Liver (tissue), 9 donors: Measurements from ENCODE around the gene PDK2. TPM values are rescaled to one million over a fixed set of nuclear protein-coding genes. Genes with fewer than 3 reads are reported as not detected.
"Not testable (repeated sequence)": the region's sequence is repeated elsewhere in the genome, so short reads cannot be mapped to it uniquely, and the experiment has no call there.

ENCODE experiments used
- DNase-seq: peaks from one replicate; pipeline ENCODE4 v3.0.0-alpha.2; 2017; ENCODE audit warnings: low spot score
- H3K27ac ChIP-seq, 2 donors: one replicate each; pipeline ENCODE4 v1.7.0; 2013; ENCODE audit warnings: inconsistent platforms in 2 of 2, low read length in 2 of 2, control low read depth in 1 of 2, low read depth in 1 of 2, mild to moderate bottlenecking in 1 of 2
- H3K27me3 ChIP-seq, 4 donors: one replicate each; pipeline versions ENCODE4 v1.6.1 to v1.7.0; 2013; ENCODE audit warnings: low read length in 3 of 4, inconsistent platforms in 1 of 4, mild to moderate bottlenecking in 1 of 4, moderate library complexity in 1 of 4; ENCODE audit not compliant: control insufficient read depth in 4 of 4, insufficient read depth in 4 of 4
- H3K36me3 ChIP-seq, 4 donors: one replicate each; pipeline versions ENCODE4 v1.6.1 to v1.7.0; 2013; ENCODE audit warnings: low read length in 3 of 4, mild to moderate bottlenecking in 3 of 4, low read depth in 1 of 4, moderate library complexity in 1 of 4; ENCODE audit not compliant: control insufficient read depth in 4 of 4, insufficient read depth in 3 of 4
- H3K4me1 ChIP-seq, 4 donors: one replicate each; pipeline versions ENCODE4 v1.6.1 to v1.7.0; 2013; ENCODE audit warnings: low read length in 3 of 4, mild to moderate bottlenecking in 3 of 4, moderate library complexity in 1 of 4; ENCODE audit not compliant: control insufficient read depth in 4 of 4, insufficient read depth in 4 of 4
- H3K4me3 ChIP-seq, 3 donors: one replicate each; pipeline versions ENCODE4 v1.6.1 to v1.7.0; 2013; ENCODE audit warnings: low read length in 3 of 3, control low read depth in 1 of 3, low read depth in 1 of 3, mild to moderate bottlenecking in 1 of 3
- H3K9ac ChIP-seq, 2 donors: one replicate each; pipeline ENCODE4 v1.7.0; 2013; ENCODE audit warnings: low read length in 2 of 2, mild to moderate bottlenecking in 2 of 2, moderate library complexity in 2 of 2, control low read depth in 1 of 2, low read depth in 1 of 2
- H3K9me3 ChIP-seq, 4 donors: one replicate each; pipeline versions ENCODE4 v1.6.1 to v1.7.0; 2013; ENCODE audit warnings: low read length in 3 of 4; ENCODE audit not compliant: control insufficient read depth in 4 of 4
- CTCF ChIP-seq: fragments of 150-350 bp; IDR thresholded peaks from 2 replicates; pipeline ENCODE4 v1.5.1; 2017; ENCODE audit warnings: improper control_type of control experiment, low read depth, low read length; ENCODE audit not compliant: missing input control
- FOXA1 ChIP-seq: IDR thresholded peaks from 2 replicates; pipeline ENCODE4 v1.6.1; 2016; ENCODE audit warnings: antibody characterized with exemption
- FOXA2 ChIP-seq: IDR thresholded peaks from 2 replicates; pipeline ENCODE4 v1.6.1; 2016; ENCODE audit warnings: antibody characterized with exemption
- GABPA ChIP-seq, 2 donors: IDR thresholded peaks in 1 of 2; conservative IDR thresholded peaks in 1 of 2; 2 replicates each; pipeline ENCODE4 v1.6.1; 2016; ENCODE audit warnings: antibody characterized with exemption in 2 of 2, mild to moderate bottlenecking in 1 of 2, moderate library complexity in 1 of 2
- HNF4A ChIP-seq, 2 donors: conservative IDR thresholded peaks; 2 replicates each; pipeline ENCODE4 v1.6.1; 2016; ENCODE audit warnings: antibody characterized with exemption in 2 of 2, mild to moderate bottlenecking in 2 of 2
- HNF4G ChIP-seq: IDR thresholded peaks from 2 replicates; pipeline ENCODE4 v1.6.1; 2016; ENCODE audit warnings: antibody characterized with exemption
- NR2F2 ChIP-seq: IDR thresholded peaks from 2 replicates; pipeline ENCODE4 v1.6.1; 2016; ENCODE audit warnings: antibody characterized with exemption
- SP1 ChIP-seq: IDR thresholded peaks from 2 replicates; pipeline ENCODE4 v1.6.1; 2018; ENCODE audit warnings: antibody characterized with exemption, mild to moderate bottlenecking
- YY1 ChIP-seq: IDR thresholded peaks from 2 replicates; pipeline ENCODE4 v1.6.1; 2016; ENCODE audit warnings: antibody characterized with exemption, mild to moderate bottlenecking
- WGBS: extraction: QIAGEN DNeasy Blood & Tissue Kit; methylation state at CpG from one replicate; pipeline ENCODE4 v1.1.7; 2013; 5-methylcytosine and 5-hydroxymethylcytosine counted together
- polyA plus RNA-seq, 2 donors: library from polyadenylated mRNA; stranded (reverse) in 1 of 2; unstranded in 1 of 2; fragments of 200-250 nt in 1 of 2; fragments of >200 nt in 1 of 2; fragmentation: Nextera tagmentation in 1 of 2; extraction: Ambion mirVana in 1 of 2; gene quantifications; one replicate each; pipeline versions ENCODE4 v1.2.1 to v1.2.3, GENCODE V29; 2013 to 2015
- total RNA-seq, 2 donors: library from RNA; depleted of rRNA; stranded (reverse); fragments of >200 nt; gene quantifications; one replicate each; pipeline ENCODE4 v1.2.3, GENCODE V29; 2014
- TF ChIP-seq, protein P1 (sequence below): IDR thresholded peaks from 2 replicates; pipeline ENCODE4 v1.6.1; 2016; ENCODE audit warnings: antibody characterized with exemption
- donor health status: healthy.
- donor health status: healthy.
- donor health status: healthy.
- donor health status: healthy.
- donor health status: healthy.

The PDK2 gene
- total and polyA plus RNA-seq, 4 donors, result 8.6 to 36.6 (median 28.5) TPM

GRCh38 chr17:50060951-50061712 is 34.0 kb upstream of the PDK2 start:
- no peak for TF ChIP-seq GABPA (IDR thresholded peaks at IDR 0.05 in 1 of 2, conservative IDR thresholded peaks at IDR 0.05 in 1 of 2)
- TF ChIP-seq NR2F2, result peak; percentile 41
- no peaks in the 10 kb centered on the region for H3K9me3 ChIP-seq
- H3K36me3 ChIP-seq, result no peaks in the 10 kb centered on the region
- no peak for DNase-seq
- no peak overlapping the region for H3K4me3 ChIP-seq
- H3K9ac ChIP-seq, result no peak overlapping the region
- 90% methylated on average over 9 of the region's 9 CpGs for WGBS
- peaks cover 0 to 10% (median 3%) of the 10 kb centered on the region in 4 donors for H3K4me1 ChIP-seq
- H3K27ac ChIP-seq, result peak overlapping the region; percentile 13 to 49
- no peaks in the 10 kb centered on the region for H3K27me3 ChIP-seq

GRCh38 chr17:50061713-50062045 is 33.5 kb upstream of the PDK2 start:
- DNase-seq, H3K9ac ChIP-seq, H3K27me3 ChIP-seq, H3K36me3 ChIP-seq, H3K4me1 ChIP-seq, H3K9me3 ChIP-seq, H3K27ac ChIP-seq, H3K4me3 ChIP-seq: not testable (repeated sequence)
- WGBS, result 92% methylated on average over 10 of the region's 10 CpGs

DNA sequence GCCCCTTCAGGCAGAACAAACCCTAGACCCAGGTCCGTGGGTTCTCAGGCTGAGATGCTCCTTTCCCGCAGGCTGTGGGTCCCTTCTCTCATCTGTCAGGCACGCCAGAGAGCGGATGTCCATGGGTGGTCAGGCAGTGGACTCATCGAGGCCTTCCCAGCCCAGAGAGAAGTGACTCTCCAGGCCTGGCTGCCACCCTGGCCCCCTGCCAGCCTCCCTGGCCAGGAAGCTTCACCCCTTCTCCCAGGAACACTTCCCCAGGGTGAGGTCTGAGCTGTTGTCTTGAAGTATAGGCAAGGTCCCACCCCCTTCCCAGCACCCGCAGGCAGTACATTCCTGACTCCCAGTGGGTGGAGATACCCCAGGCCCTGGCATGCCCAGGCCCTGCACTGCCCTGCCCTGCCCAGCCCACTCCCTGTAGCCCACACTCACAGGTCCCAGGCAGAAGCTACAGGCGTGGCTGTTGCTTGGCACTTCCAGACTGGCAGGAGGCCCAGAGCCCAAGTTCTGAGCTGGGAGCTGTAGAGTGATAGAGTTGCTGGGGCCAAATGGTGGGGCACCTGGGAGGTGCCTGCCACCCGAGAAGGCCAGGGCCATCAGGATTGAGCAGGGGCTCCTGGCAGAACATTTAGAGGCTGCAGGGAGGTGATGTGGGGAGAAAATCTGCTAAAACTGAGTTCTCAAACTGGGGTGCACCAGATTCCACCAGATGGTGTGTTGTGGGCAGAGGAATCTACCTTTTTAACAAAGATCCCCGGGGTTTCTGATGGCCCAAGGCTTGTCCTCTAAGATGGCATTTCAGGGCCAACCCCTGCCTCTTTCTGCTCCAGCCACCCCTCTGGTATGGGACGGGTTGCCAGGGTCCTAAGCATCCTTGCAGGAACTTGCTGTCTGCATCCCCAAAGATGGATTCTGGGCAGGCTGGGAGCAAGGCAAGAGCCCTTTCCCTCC is 32.6 kb upstream of the PDK2 start:
- Histone ChIP-seq H3K36me3 (no peaks in the 10 kb centered on the region), H3K9me3 (no peaks in the 10 kb centered on the region), H3K4me3 (no peak overlapping the region), H3K27ac (no peak overlapping the region), H3K27me3 (no peaks in the 10 kb centered on the region), H3K9ac (no peak overlapping the region), H3K4me1 (peaks cover 0 to 4% (median 0%) of the 10 kb centered on the region in 4 donors)
- WGBS, result 75% methylated on average over 10 of the region's 10 CpGs
- no peak for DNase-seq
- no peak for TF ChIP-seq YY1
- no peak for TF ChIP-seq FOXA1
- TF ChIP-seq NR2F2, result no peak
- no peak for TF ChIP-seq SP1
- TF ChIP-seq, protein P1, sequence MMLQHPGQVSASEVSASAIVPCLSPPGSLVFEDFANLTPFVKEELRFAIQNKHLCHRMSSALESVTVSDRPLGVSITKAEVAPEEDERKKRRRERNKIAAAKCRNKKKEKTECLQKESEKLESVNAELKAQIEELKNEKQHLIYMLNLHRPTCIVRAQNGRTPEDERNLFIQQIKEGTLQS, result no peak
- TF ChIP-seq HNF4G, result no peak

DNA sequence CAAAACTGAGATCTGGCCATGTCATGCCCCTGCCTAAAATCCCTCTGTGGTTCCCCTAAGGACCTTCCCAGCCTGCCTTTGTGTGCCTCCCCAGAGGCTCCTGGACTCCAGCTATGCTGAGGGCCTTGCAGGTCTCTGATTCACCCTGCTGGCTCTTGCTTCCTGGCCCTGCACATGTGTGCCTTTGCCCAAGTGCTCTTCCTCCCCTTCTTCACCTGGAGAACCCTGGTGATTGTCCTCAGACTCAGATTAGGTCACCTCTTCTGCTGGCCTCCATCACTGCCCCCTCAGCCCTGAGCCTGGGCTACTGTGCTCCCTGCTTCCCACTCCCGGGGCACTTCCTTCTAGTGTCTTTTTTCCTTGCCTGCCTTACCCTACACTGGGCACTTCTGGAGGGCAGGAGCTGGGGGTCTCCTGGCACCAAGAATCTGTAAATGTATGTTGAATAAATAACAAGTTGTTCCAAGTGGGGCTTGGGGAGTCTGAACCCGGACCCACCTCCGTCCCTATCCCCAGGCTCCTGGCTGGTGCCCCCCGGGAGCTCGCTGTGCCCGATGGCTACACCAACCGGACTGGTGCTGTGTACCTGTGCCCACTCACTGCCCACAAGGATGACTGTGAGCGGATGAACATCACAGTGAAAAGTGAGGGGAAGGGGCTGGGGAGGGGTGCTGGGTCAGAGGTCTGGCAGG is 31.4 kb upstream of the PDK2 start:
- H3K27ac ChIP-seq, result peak overlapping the region; percentile 44 to 50
- TF ChIP-seq CTCF (no peak), SP1 (no peak), HNF4A (conservative IDR thresholded peaks at IDR 0.05) (no peak), FOXA2 (no peak), GABPA (IDR thresholded peaks at IDR 0.05 in 1 of 2, conservative IDR thresholded peaks at IDR 0.05 in 1 of 2) (no peak), NR2F2 (no peak)
- no peaks in the 10 kb centered on the region for H3K9me3 ChIP-seq
- no peaks in the 10 kb centered on the region for H3K27me3 ChIP-seq
- H3K9ac ChIP-seq, result no peak overlapping the region
- 88% methylated on average over 8 of the region's 8 CpGs for WGBS
- H3K4me3 ChIP-seq, result no peak overlapping the region
- peaks cover 0 to 4% (median 0%) of the 10 kb centered on the region in 4 donors for H3K4me1 ChIP-seq
- DNase-seq, result no peak
- H3K36me3 ChIP-seq, result no peaks in the 10 kb centered on the region
